Prostate gland (tissue), 2 donors: Measurements from ENCODE around the gene EIF1. TPM values are rescaled to one million over a fixed set of nuclear protein-coding genes. Genes with fewer than 3 reads are reported as not detected.

ENCODE experiments used
- DNase-seq: peaks from one replicate; pipeline ENCODE4 v3.0.0-alpha.2; 2019; ENCODE audit warnings: low spot score
- H3K27ac ChIP-seq, 2 donors: fragments of 200-600 bp; sonication (generic); 2 replicates each; pipeline ENCODE4 v1.5.1; 2017 to 2019
- H3K27me3 ChIP-seq: fragments of 200-600 bp; sonication (generic); replicated peaks from 2 replicates; pipeline ENCODE4 v1.5.1; 2019; ENCODE audit not compliant: insufficient read depth
- H3K36me3 ChIP-seq, 2 donors: fragments of 200-600 bp; sonication (generic); 1 replicate in 1 of 2; 2 replicates in 1 of 2; pipeline versions ENCODE4 v1.5.1 to v1.8.1; 2017 to 2019
- H3K4me1 ChIP-seq: fragments of 200-600 bp; sonication (generic); replicated peaks from 2 replicates; pipeline ENCODE4 v1.5.1; 2019
- H3K4me3 ChIP-seq, 2 donors: fragments of 200-600 bp; sonication (generic); 2 replicates each; pipeline ENCODE4 v1.5.1; 2017 to 2019
- H3K9me3 ChIP-seq: fragments of 200-600 bp; sonication (generic); 2 replicates; pipeline ENCODE4 v1.5.1; 2017
- POLR2A ChIP-seq: fragments of 450-650 bp; IDR thresholded peaks from one replicate; pipeline ENCODE4 v1.6.1; 2016; ENCODE audit warnings: antibody characterized with exemption, mild to moderate bottlenecking
- POLR2AphosphoS5 ChIP-seq: sonication (generic); formaldehyde crosslinking; IDR thresholded peaks from one replicate; pipeline ENCODE4 v1.6.1; 2017; ENCODE audit warnings: antibody characterized with exemption
- WGBS: methylation state at CpG from one replicate; pipeline ENCODE4 v1.1.5; 2018; 5-methylcytosine and 5-hydroxymethylcytosine counted together
- intact Hi-C: fragments of 100-400 bp; cut with DNase I; formaldehyde crosslinking; loops from one replicate; pipeline ENCODE4 v1.14.2; 2022
- total RNA-seq, 2 donors: library from RNA; depleted of rRNA; stranded (reverse); fragments of >200 nt; gene quantifications; one replicate each; pipeline ENCODE4 v1.1.0, GENCODE V29; 2016
- TF ChIP-seq, protein P1 (sequence below), 4 experiments: fragments of 200-600 bp in 2 of 4; fragments of 450-650 bp in 2 of 4; sonication (generic) in 2 of 4; IDR thresholded peaks; 1 replicate in 3 of 4; 2 replicates in 1 of 4; pipeline ENCODE4 v1.5.1; 2016 to 2019; ENCODE audit warnings: antibody characterized with exemption in 4 of 4, mild to moderate bottlenecking in 2 of 4, moderate library complexity in 2 of 4

Gene EIF1
- total RNA-seq, 2 donors from 2014 or later = 136 to 320 TPM

DNA sequence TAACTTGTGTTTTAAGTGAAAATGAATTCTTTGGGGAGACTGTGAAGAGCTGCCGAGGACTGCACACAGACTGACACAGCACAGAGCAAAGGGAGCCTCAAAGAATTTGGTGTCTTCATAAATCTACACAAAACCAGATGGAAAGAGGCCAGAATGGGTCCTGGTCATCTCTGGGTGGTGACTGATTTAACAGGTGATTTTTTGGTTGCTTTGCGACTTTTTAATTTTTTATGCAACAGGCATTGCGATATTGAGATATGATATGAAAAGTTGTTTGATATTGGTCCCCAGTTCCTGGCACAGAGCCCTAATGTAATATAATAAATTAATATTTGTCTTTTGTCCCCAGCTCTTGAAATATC is 12.6 kb upstream of the EIF1 start:
- intact Hi-C loops = no loop called here
- WGBS = 49% methylated on average over 3 of the region's 3 CpGs
- Histone ChIP-seq H3K36me3 (no peaks in the 10 kb centered on the region), H3K27ac (no peak overlapping the region), H3K4me1 (no peaks in the 10 kb centered on the region), H3K4me3 (no peak overlapping the region), H3K27me3 (no peaks in the 10 kb centered on the region), H3K9me3 (no peaks in the 10 kb centered on the region)
- TF ChIP-seq POLR2A (no peak), POLR2AphosphoS5 (no peak)
- TF ChIP-seq, protein P1, sequence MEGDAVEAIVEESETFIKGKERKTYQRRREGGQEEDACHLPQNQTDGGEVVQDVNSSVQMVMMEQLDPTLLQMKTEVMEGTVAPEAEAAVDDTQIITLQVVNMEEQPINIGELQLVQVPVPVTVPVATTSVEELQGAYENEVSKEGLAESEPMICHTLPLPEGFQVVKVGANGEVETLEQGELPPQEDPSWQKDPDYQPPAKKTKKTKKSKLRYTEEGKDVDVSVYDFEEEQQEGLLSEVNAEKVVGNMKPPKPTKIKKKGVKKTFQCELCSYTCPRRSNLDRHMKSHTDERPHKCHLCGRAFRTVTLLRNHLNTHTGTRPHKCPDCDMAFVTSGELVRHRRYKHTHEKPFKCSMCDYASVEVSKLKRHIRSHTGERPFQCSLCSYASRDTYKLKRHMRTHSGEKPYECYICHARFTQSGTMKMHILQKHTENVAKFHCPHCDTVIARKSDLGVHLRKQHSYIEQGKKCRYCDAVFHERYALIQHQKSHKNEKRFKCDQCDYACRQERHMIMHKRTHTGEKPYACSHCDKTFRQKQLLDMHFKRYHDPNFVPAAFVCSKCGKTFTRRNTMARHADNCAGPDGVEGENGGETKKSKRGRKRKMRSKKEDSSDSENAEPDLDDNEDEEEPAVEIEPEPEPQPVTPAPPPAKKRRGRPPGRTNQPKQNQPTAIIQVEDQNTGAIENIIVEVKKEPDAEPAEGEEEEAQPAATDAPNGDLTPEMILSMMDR (IDR thresholded peaks at IDR 0.05) = no peak
- DNase-seq = no peak

DNA sequence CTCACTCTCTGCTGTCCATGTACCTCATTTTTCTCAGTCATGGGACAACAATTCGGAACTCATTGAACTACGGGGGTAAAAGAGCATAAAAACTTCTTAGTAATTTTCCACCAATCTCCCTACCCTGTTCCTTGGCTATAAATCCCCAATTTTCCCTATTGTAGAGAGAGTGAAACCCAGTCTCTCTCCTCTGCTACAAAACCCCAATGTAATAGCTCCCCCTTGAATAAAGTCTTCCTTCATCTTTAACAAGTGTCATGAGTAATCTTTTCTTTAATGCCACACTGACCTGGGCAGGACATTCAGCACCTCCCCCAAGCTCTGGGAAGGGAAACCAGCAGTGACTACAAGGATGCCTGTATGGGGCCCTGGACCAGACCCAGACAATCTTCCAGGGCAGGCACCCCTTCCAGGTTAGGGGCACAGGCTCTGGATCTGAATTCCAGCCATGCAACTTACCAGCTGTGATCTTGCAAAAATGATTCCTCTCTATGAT is 10.2 kb upstream of the EIF1 start:
- WGBS = 90% methylated on average over 2 of the region's 2 CpGs
- Histone ChIP-seq H3K4me1 (no peaks in the 10 kb centered on the region), H3K27me3 (no peaks in the 10 kb centered on the region), H3K36me3 (no peaks in the 10 kb centered on the region), H3K9me3 (no peaks in the 10 kb centered on the region), H3K4me3 (no peak overlapping the region), H3K27ac (peak overlapping the region in 1 of 2 donors; percentile 19)
- no peak for DNase-seq
- intact Hi-C loops = no loop called here
- TF ChIP-seq, protein P1 (IDR thresholded peaks at IDR 0.05) = no peak
- TF ChIP-seq POLR2AphosphoS5 (no peak), POLR2A (no peak)

DNA sequence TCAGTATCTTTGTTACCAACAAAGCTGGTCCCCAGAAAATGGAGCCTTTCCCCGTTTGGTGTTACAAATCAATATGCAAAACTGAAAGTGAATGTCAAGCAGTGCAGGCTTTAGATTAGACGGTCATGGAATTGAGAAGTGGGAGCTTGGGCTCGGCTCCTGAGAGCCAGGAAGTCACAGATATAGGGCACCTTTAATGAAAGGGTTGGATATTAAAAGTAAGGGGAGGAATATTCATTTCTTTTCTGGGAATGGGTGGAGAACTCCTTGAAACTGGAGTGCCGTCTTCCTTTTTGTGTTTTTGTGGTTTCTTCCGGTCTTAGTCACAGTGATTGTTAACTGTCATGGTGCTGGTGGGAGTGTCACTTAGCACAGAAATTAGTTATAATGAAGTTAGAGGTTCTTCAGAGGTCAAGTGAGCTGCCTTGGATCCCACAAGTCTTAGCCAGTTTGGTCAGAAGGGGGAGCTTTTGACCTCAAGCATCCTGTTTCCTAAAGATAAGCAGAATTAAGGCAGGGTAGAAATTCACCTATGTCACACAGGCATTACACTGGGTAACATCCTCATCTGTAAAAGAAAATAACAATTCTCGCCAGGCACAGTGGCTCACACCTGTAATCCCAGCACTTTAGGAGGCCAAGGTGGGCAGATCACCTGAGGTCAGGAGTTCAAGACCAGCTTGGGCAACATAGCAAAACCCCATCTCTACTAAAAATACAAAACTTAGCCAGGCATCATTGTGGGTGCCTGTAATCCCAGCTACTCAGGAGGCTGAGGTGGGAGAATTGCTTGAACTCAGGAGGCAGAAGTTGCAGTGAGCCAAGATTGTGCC is 9.6 kb upstream of the EIF1 start:
- WGBS = 43% methylated on average over 6 of the region's 6 CpGs
- Histone ChIP-seq H3K27me3 (no peaks in the 10 kb centered on the region), H3K4me3 (no peak overlapping the region), H3K4me1 (no peaks in the 10 kb centered on the region), H3K27ac (peak overlapping the region in 1 of 2 donors; percentile 19), H3K9me3 (no peaks in the 10 kb centered on the region), H3K36me3 (no peaks in the 10 kb centered on the region)
- intact Hi-C loops = no loop called here
- no peak for DNase-seq
- TF ChIP-seq POLR2A = no peak
- TF ChIP-seq POLR2AphosphoS5 = peak; percentile 46
- TF ChIP-seq, protein P1 (IDR thresholded peaks at IDR 0.05) = no peak

DNA sequence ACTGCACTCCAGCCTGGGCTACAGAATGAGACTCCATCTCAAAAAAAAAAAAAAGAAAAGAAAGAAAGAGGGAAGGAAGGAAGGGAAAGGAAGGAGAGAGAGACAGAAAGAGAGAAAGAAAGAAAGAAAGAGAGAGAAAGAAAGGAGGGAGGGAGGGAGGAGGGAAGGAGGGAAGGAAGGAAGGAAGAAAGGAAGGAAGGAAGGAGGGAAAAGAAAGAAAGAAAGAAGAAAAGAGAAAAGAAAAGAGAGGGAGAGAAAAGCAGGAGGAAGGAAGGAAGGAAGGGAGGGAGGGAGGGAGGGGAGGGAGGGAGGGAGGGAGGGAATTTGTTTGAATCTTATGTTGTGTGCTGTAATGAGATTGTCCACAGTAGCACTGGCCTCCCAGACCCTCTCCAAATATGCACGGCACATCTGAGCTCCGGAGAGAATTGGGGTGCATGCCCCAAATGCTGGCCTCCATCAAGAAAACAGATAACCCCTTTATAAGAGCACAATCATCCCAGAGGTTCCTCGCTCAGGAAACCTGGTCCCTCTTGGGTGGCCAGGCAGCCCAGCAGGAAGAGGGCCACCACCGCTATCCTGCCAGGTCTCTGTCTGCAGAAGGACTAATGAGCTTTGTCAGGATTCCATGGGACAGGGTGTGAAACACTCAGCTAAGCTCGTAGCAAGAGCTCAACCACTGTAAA is 8.8 kb upstream of the EIF1 start:
- WGBS = 72% methylated on average over 5 of the region's 5 CpGs
- no peak for TF ChIP-seq POLR2A
- TF ChIP-seq POLR2AphosphoS5 = no peak
- TF ChIP-seq, protein P1 (IDR thresholded peaks at IDR 0.05) = no peak
- Histone ChIP-seq H3K4me3 (no peak overlapping the region), H3K27ac (no peak overlapping the region), H3K4me1 (no peaks in the 10 kb centered on the region), H3K27me3 (no peaks in the 10 kb centered on the region), H3K36me3 (no peaks in the 10 kb centered on the region), H3K9me3 (no peaks in the 10 kb centered on the region)
- no peak for DNase-seq
- intact Hi-C loops = no loop called here
